T-cell (primary cell): ENCODE data around the gene CDK5RAP2. TPM values are rescaled to one million over a fixed set of nuclear protein-coding genes. Genes with fewer than 3 reads are reported as not detected.

ENCODE experiments used
- ATAC-seq, 4 experiments: fragments of 200-7000 bp in 3 of 4; fragments of 150-1000 bp in 1 of 4; cut with Tn5 transposase; replicated peaks in 1 of 4; 1 replicate in 3 of 4; 2 replicates in 1 of 4; pipeline ENCODE4 v1.10.0; 2021; ENCODE audit warnings: moderate library complexity in 3 of 4, mild to moderate bottlenecking in 2 of 4, moderate number of reproducible peaks in 1 of 4
- CTCF ChIA-PET, 2 donors: fragments of 300-600 bp; sonication (Branson Sonifier 250); formaldehyde crosslinking; loops; one replicate each; lab custom pipeline; 2022; ENCODE audit warnings: antibody characterized with exemption in 2 of 2; lab: Charles Lee
- POLR2A ChIA-PET, 2 donors: fragments of 300-600 bp; sonication (Branson Sonifier 250); formaldehyde crosslinking; loops; one replicate each; lab custom pipeline; 2022; ENCODE audit warnings: antibody characterized with exemption in 2 of 2; lab: Charles Lee
- DNase-seq, 35 experiments: peaks; one replicate each; pipeline versions ENCODE4 v3.0.0 to v3.0.0-alpha.2; 2013 to 2023
- H3K27ac ChIP-seq: one replicate; pipeline ENCODE4 v1.5.1; 2013; ENCODE audit warnings: low read length
- H3K27me3 ChIP-seq, 2 experiments: replicated peaks in 1 of 2; 1 replicate in 1 of 2; 2 replicates in 1 of 2; pipeline versions ENCODE4 v1.6.1 to v1.7.0; 2013; ENCODE audit warnings: low read length in 1 of 2, mixed read lengths in 1 of 2; ENCODE audit not compliant: control insufficient read depth in 2 of 2, insufficient read depth in 2 of 2; ENCODE audit errors: extremely low read depth in 1 of 2
- H3K36me3 ChIP-seq, 2 donors: 1 replicate in 1 of 2; 2 replicates in 1 of 2; pipeline versions ENCODE4 v1.6.1 to v1.7.0; 2013; ENCODE audit warnings: low read length in 1 of 2; ENCODE audit not compliant: control insufficient read depth in 2 of 2, insufficient read depth in 1 of 2; ENCODE audit errors: extremely low read depth in 1 of 2
- H3K4me1 ChIP-seq, 2 experiments: 1 replicate in 1 of 2; 2 replicates in 1 of 2; pipeline versions ENCODE4 v1.6.1 to v1.7.0; 2013; ENCODE audit warnings: low read length in 2 of 2, mixed read lengths in 1 of 2; ENCODE audit not compliant: insufficient read depth in 2 of 2, control insufficient read depth in 1 of 2; ENCODE audit errors: extremely low read depth in 1 of 2
- H3K4me3 ChIP-seq, 2 donors: 1 replicate in 1 of 2; 2 replicates in 1 of 2; pipeline versions ENCODE4 v1.5.1 to v1.7.0; 2013; ENCODE audit warnings: mild to moderate bottlenecking in 2 of 2, low read length in 1 of 2, moderate library complexity in 1 of 2; ENCODE audit not compliant: control insufficient read depth in 1 of 2; ENCODE audit errors: extremely low read depth in 1 of 2
- H3K9me3 ChIP-seq: 2 replicates; pipeline ENCODE4 v1.7.0; 2013
- H3K27ac Mint-ChIP-seq, 2 donors: one replicate each; pipeline ENCODE4 v1.8.0; 2020 to 2021; ENCODE audit warnings: mild to moderate bottlenecking in 2 of 2, mixed read lengths in 2 of 2
- H3K27me3 Mint-ChIP-seq, 2 donors: one replicate each; pipeline ENCODE4 v1.8.0; 2021 to 2022; ENCODE audit warnings: mixed read lengths in 2 of 2
- H3K36me3 Mint-ChIP-seq: one replicate; pipeline ENCODE4 v1.8.0; 2021; ENCODE audit warnings: mixed read lengths
- H3K4me1 Mint-ChIP-seq, 3 donors: one replicate each; pipeline ENCODE4 v1.8.0; 2020 to 2022; ENCODE audit warnings: mixed read lengths in 3 of 3, mild to moderate bottlenecking in 1 of 3
- H3K4me3 Mint-ChIP-seq, 3 donors: one replicate each; pipeline ENCODE4 v1.8.0; 2020 to 2022; ENCODE audit warnings: mild to moderate bottlenecking in 3 of 3, mixed read lengths in 3 of 3, moderate library complexity in 3 of 3
- H3K9me3 Mint-ChIP-seq, 3 donors: one replicate each; pipeline ENCODE4 v1.8.0; 2020 to 2022; ENCODE audit warnings: mixed read lengths in 3 of 3
- WGBS: methylation state at CpG from one replicate; pipeline ENCODE4 v1.1.5; 2013; ENCODE audit warnings: missing lambda C conversion rate; ENCODE audit not compliant: insufficient coverage; 5-methylcytosine and 5-hydroxymethylcytosine counted together
- total RNA-seq, 35 experiments: library from RNA in 6 of 35; stranded (reverse) in 6 of 35; fragments of 120-200 nt in 1 of 35; gene quantifications; one replicate each; pipeline versions ENCODE4 v1.2.1 to v1.2.4 and lab custom pipeline; 2013 to 2026

Gene CDK5RAP2
- total RNA-seq, 5 donors from 2014 or later (not counting 1 experiment from before 2014, with no cell fraction given) = 66.3 to 79.8 (median 73.9) TPM

DNA sequence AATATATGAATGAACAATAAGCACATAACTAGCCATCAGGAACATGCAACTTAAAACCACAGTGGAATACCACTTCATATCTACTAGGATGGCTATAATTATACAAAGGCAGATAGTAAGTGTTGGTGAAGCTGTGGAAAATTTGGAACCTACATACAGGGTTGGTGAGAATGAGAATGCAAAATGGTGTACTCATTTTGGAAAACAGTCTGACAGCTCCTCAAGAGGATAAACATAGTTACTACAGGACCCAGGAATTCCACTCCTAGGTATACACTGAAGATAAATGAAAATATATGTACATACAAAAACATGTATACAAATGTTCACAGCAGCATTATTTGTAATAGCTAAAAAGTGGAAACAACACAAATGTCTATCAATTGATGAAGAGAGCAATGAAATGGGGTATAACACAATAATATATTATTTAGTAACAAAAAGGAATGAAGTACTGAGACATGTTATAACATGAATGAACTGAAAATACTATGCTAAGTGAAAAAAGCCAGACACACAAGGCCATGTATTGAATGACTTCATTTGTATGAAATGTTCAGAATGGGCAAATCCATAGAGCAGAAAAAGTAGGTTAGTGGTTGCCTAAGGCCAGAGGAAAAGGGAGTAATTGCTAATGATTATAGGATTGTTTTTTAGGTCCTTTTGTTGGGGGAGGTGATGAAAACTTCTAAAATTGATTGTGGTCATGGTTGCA, 31.2 kb upstream of the CDK5RAP2 start:
- Mint-ChIP-seq H3K36me3 (peaks cover 44% of the 10 kb centered on the region), H3K4me3 (no peak overlapping the region), H3K27ac (no peak overlapping the region), H3K9me3 (no peaks in the 10 kb centered on the region), H3K27me3 (no peaks in the 10 kb centered on the region), H3K4me1 (no peaks in the 10 kb centered on the region)
- no peaks in the 10 kb centered on the region for H3K9me3 ChIP-seq
- CTCF ChIA-PET = no interaction called here
- ATAC-seq (no peak), DNase-seq (no peak)
- peaks cover 4 to 7% of the 10 kb centered on the region in 2 donors for H3K36me3 ChIP-seq
- H3K4me1 ChIP-seq = no peaks in the 10 kb centered on the region
- H3K27ac ChIP-seq = no peak overlapping the region
- H3K4me3 ChIP-seq = no peak overlapping the region
- POLR2A ChIA-PET = no interaction called here
- no peaks in the 10 kb centered on the region for H3K27me3 ChIP-seq

DNA sequence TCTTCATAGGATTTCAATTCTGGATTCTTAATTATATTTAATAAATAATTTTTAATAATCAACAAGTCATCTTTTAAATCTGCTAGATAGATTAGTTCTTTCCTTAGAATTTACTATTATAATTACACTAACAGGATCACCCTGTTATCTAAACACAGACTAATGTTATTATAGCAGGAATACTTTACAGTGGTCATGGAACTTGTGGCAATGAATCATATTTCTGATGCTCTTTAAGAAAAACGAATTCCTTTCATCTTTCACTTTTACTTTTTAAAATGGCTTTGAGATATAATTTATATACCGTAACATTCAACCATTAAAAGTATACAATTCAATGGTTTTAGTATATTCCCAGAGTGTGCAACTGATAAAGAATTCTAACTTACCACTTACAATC, 29.7 kb upstream of the CDK5RAP2 start:
- peaks cover 4 to 16% of the 10 kb centered on the region in 2 donors for H3K36me3 ChIP-seq

DNA sequence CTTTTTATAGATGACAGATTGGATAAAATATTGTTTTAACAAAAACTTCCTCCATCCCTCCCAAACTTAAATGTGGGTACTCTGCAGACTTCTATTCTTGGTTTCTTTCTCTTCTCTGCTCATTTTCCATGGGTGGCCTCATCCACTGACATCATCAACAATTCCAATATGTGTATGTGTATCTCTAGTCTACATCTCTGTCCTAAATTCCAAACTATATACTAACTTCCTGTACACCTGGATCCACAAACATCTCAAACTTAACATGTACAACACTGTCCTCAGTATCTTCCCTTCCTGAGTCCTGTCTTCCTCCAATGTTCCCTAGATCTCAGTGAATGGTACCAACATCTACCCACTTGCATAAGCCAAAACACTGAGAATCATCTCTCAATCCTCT, 28.5 kb upstream of the CDK5RAP2 start:
- no peaks in the 10 kb centered on the region for H3K4me1 Mint-ChIP-seq

More for the DNA sequence above, 29.7 kb upstream of the CDK5RAP2 start:
- Mint-ChIP-seq H3K9me3 (no peaks in the 10 kb centered on the region), H3K4me3 (no peak overlapping the region), H3K4me1 (no peaks in the 10 kb centered on the region), H3K27me3 (no peaks in the 10 kb centered on the region), H3K27ac (no peak overlapping the region), H3K36me3 (peaks cover 54% of the 10 kb centered on the region)
- ChIA-PET CTCF (no interaction called here), POLR2A (interaction anchor here in 1 of 2 donors (0.6 kb wide), 1 partner anchor 19 kb away, joined by 6 read pairs; no protein-coding TSS in a partner anchor)
- H3K4me1 ChIP-seq = no peaks in the 10 kb centered on the region
- H3K9me3 ChIP-seq = no peaks in the 10 kb centered on the region
- no peak for ATAC-seq
- no peak overlapping the region for H3K27ac ChIP-seq
- H3K4me3 ChIP-seq = no peak overlapping the region
- no peaks in the 10 kb centered on the region for H3K27me3 ChIP-seq
- no peak for DNase-seq
- WGBS = no CpG with 5 or more reads among the region's 2 CpGs

DNA sequence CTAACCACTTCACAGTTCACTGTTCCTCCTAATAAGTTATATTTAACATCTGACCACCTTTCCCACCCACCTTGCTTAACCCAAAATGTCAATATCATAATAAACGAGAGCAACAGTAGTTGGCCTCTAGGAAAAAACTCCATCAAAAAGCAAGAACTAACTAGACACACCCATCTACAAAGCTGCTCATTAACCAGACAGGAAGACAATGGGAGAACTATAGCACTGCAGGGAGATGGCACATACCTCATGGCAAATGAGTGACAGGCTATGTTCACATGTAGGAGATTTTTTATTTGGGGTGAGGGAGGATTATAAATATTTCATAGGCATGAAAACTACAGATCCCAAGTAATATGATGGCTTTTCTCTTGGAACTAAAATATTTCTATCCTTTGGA, 23.6 kb upstream of the CDK5RAP2 start:
- no peak overlapping the region for H3K27ac Mint-ChIP-seq
- no peaks in the 10 kb centered on the region for H3K9me3 Mint-ChIP-seq
- CTCF ChIA-PET = no interaction called here
- Histone ChIP-seq H3K27me3 (no peaks in the 10 kb centered on the region), H3K4me3 (no peak overlapping the region), H3K4me1 (no peaks in the 10 kb centered on the region), H3K27ac (no peak overlapping the region), H3K36me3 (peaks cover 4 to 18% of the 10 kb centered on the region in 2 donors), H3K9me3 (no peaks in the 10 kb centered on the region)
- H3K4me1 Mint-ChIP-seq = peaks cover 0 to 2% (median 0%) of the 10 kb centered on the region in 3 donors
- H3K36me3 Mint-ChIP-seq = peaks cover 38% of the 10 kb centered on the region
- no peak for DNase-seq
- WGBS = 100% methylated on average over 1 of the region's 1 CpG
- ATAC-seq = no peak
- H3K27me3 Mint-ChIP-seq = no peaks in the 10 kb centered on the region
- no peak overlapping the region for H3K4me3 Mint-ChIP-seq
- POLR2A ChIA-PET = no interaction called here

More for the DNA sequence above, 28.5 kb upstream of the CDK5RAP2 start:
- DNase-seq (no peak), ATAC-seq (no peak)
- POLR2A ChIA-PET = no interaction called here
- Mint-ChIP-seq H3K36me3 (peaks cover 62% of the 10 kb centered on the region), H3K9me3 (no peaks in the 10 kb centered on the region), H3K27ac (no peak overlapping the region), H3K27me3 (no peaks in the 10 kb centered on the region), H3K4me3 (no peak overlapping the region)
- no peaks in the 10 kb centered on the region for H3K27me3 ChIP-seq
- no peaks in the 10 kb centered on the region for H3K9me3 ChIP-seq
- CTCF ChIA-PET = no interaction called here
- H3K4me3 ChIP-seq = no peak overlapping the region
- H3K4me1 ChIP-seq = no peaks in the 10 kb centered on the region
- H3K36me3 ChIP-seq = peaks cover 4 to 18% of the 10 kb centered on the region in 2 donors
- no peak overlapping the region for H3K27ac ChIP-seq

DNA sequence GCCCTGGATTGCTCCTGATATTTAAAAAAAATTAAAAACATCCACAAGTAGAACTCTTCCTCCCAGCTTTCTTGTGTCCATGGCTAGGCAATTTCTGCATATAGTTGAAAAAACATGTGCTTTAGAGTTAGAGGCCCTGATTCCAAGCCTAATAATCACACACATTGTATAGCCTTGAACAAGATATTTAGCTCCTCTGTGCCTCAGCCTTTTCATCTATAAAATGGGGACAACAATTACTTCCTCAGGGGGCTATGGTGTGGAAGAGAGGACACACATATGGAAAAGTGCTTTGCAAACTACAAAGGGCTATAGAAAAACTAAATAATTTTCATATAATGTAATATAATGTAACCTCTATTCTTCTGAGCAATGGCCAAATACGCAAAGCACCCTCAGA, 23.0 kb upstream of the CDK5RAP2 start:
- POLR2A ChIA-PET = no interaction called here
- H3K27ac ChIP-seq = no peak overlapping the region
- DNase-seq (no peak), ATAC-seq (no peak)
- H3K4me1 ChIP-seq = no peaks in the 10 kb centered on the region
- no peaks in the 10 kb centered on the region for H3K9me3 ChIP-seq
- peaks cover 4 to 18% of the 10 kb centered on the region in 2 donors for H3K36me3 ChIP-seq
- CTCF ChIA-PET = no interaction called here
- no peak overlapping the region for H3K4me3 ChIP-seq
- Mint-ChIP-seq H3K36me3 (peaks cover 34% of the 10 kb centered on the region), H3K27ac (no peak overlapping the region), H3K4me3 (no peak overlapping the region), H3K4me1 (peaks cover 0 to 2% (median 0%) of the 10 kb centered on the region in 3 donors), H3K9me3 (no peaks in the 10 kb centered on the region), H3K27me3 (no peaks in the 10 kb centered on the region)
- H3K27me3 ChIP-seq = no peaks in the 10 kb centered on the region
- no CpG with 5 or more reads among the region's 1 CpG for WGBS

DNA sequence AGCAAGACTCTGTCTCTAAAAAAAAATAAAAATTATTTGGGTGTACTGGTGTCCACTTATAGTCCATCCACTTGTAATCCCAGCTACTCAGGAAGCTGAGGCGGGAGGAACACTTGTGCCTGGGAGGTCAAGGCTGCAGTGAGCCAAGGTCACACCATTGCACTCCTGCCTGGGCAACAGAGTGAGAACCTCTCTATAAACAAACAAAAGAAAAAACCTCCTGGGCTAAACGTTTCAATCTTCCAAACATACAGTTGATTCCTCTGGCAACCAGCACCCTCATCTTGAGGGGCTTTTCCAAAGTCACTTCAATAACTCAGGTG, 13.9 kb upstream of the CDK5RAP2 start:
- ChIA-PET CTCF (interaction anchor here in 1 of 2 donors (0.6 kb wide), 1 partner anchor 26 kb away, joined by 4 read pairs; no protein-coding TSS in a partner anchor), POLR2A (no interaction called here)
- no peaks in the 10 kb centered on the region for H3K4me1 ChIP-seq
- no peaks in the 10 kb centered on the region for H3K9me3 ChIP-seq
- H3K27ac Mint-ChIP-seq = no peak overlapping the region
- no peak overlapping the region for H3K4me3 ChIP-seq
- 100% methylated on average over 1 of the region's 2 CpGs for WGBS
- H3K4me1 Mint-ChIP-seq = peaks cover 0 to 1% (median 0%) of the 10 kb centered on the region in 3 donors
- no peak overlapping the region for H3K4me3 Mint-ChIP-seq
- no peaks in the 10 kb centered on the region for H3K36me3 Mint-ChIP-seq
- ATAC-seq = no peak
- no peaks in the 10 kb centered on the region for H3K9me3 Mint-ChIP-seq
- H3K27ac ChIP-seq = no peak overlapping the region
- peaks cover 0 to 7% of the 10 kb centered on the region in 2 experiments for H3K27me3 ChIP-seq
- H3K27me3 Mint-ChIP-seq = no peaks in the 10 kb centered on the region
- no peaks in the 10 kb centered on the region for H3K36me3 ChIP-seq
- DNase-seq = no peak
